ENCODE data around the gene MRC1.

Gene MRC1

DNA sequence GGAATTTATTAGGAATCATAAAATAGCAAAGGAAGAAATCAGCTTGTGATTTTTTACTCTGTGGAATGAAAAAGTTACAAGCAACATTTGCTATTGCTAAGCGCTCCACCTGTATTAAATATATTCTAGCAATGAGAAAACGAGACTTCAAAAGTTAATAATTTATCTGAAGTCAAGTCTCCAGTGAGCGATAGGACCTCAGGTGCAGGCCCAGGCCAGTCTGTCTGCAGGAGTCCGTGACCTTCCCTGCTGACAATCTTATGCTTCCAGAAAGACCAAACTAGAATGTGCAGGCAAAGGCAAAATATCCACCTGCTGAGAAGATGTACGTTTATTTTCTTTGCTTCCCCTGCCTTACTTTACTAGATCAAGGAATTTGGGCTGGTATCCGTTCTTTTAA lies 22.7 kb downstream of the MRC1 start:
- no peak overlapping the region for H3K4me2 ChIP-seq (ENCODE audit: low read depth, low read length, poor library complexity, severe bottlenecking)
- no peaks in the 10 kb centered on the region for H3K79me2 ChIP-seq (ENCODE audit: insufficient read depth, low read length)
- H3K9me3 ChIP-seq (ENCODE audit: insufficient read depth, low read depth, low read length) = no peaks in the 10 kb centered on the region
- no peaks in the 10 kb centered on the region for H4K20me1 ChIP-seq (ENCODE audit: insufficient read depth, low read length, poor library complexity, severe bottlenecking)
- no peak overlapping the region for H3K4me3 ChIP-seq (ENCODE audit: low read length, poor library complexity, severe bottlenecking)
- H3K9ac ChIP-seq (ENCODE audit: low read depth, low read length, poor library complexity, severe bottlenecking) = no peak overlapping the region
- no peaks in the 10 kb centered on the region for H3K4me1 ChIP-seq (ENCODE audit: insufficient read depth, low read length, poor library complexity, severe bottlenecking)
- no peaks in the 10 kb centered on the region for H3K9me2 ChIP-seq (replicated peaks; ENCODE audit: low read depth, low read length)
- no peaks in the 10 kb centered on the region for H3F3A ChIP-seq (ENCODE audit: low read depth)
- no peak for TF ChIP-seq EZH2phosphoT487 (IDR thresholded peaks at IDR 0.05; ENCODE audit: borderline replicate concordance)
- TF ChIP-seq, protein P1, sequence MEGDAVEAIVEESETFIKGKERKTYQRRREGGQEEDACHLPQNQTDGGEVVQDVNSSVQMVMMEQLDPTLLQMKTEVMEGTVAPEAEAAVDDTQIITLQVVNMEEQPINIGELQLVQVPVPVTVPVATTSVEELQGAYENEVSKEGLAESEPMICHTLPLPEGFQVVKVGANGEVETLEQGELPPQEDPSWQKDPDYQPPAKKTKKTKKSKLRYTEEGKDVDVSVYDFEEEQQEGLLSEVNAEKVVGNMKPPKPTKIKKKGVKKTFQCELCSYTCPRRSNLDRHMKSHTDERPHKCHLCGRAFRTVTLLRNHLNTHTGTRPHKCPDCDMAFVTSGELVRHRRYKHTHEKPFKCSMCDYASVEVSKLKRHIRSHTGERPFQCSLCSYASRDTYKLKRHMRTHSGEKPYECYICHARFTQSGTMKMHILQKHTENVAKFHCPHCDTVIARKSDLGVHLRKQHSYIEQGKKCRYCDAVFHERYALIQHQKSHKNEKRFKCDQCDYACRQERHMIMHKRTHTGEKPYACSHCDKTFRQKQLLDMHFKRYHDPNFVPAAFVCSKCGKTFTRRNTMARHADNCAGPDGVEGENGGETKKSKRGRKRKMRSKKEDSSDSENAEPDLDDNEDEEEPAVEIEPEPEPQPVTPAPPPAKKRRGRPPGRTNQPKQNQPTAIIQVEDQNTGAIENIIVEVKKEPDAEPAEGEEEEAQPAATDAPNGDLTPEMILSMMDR (conservative IDR thresholded peaks at IDR 0.05; ENCODE audit: low read length) = no peak
- H3K27me3 ChIP-seq (ENCODE audit: insufficient read depth, low read length, poor library complexity, severe bottlenecking) = no peaks in the 10 kb centered on the region
- no peak overlapping the region for H2AFZ ChIP-seq (ENCODE audit: low read length)
- no peaks in the 10 kb centered on the region for H3K36me3 ChIP-seq (ENCODE audit: insufficient read depth, low read length)

DNA sequence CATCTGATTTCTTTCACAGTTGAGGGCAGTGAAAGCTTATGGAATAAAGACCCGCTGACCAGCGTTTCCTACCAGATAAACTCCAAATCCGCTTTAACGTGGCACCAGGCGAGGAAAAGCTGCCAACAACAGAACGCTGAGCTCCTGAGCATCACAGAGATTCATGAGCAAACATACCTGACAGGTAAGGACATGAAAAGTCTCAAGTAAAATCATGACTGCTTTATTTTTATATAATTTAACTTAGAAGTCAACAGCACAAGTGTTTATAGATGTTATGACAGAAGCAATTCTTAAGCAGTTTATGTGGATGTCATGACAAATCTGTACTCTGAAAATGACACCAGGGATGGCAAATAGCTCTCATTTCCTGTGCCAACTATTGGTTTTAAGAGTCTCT lies 24.5 kb downstream of the MRC1 start:
- no peaks in the 10 kb centered on the region for H3K79me2 ChIP-seq (ENCODE audit: insufficient read depth, low read length)
- no peak overlapping the region for H2AFZ ChIP-seq (ENCODE audit: low read length)
- no peak overlapping the region for H3K9ac ChIP-seq (ENCODE audit: low read depth, low read length, poor library complexity, severe bottlenecking)
- no peaks in the 10 kb centered on the region for H3K9me3 ChIP-seq (ENCODE audit: insufficient read depth, low read depth, low read length)
- H3F3A ChIP-seq (ENCODE audit: low read depth) = no peaks in the 10 kb centered on the region
- no peaks in the 10 kb centered on the region for H4K20me1 ChIP-seq (ENCODE audit: insufficient read depth, low read length, poor library complexity, severe bottlenecking)
- H3K4me3 ChIP-seq (ENCODE audit: low read length, poor library complexity, severe bottlenecking) = no peak overlapping the region
- H3K4me1 ChIP-seq (ENCODE audit: insufficient read depth, low read length, poor library complexity, severe bottlenecking) = no peaks in the 10 kb centered on the region
- no peaks in the 10 kb centered on the region for H3K9me2 ChIP-seq (replicated peaks; ENCODE audit: low read depth, low read length)
- no peak overlapping the region for H3K4me2 ChIP-seq (ENCODE audit: low read depth, low read length, poor library complexity, severe bottlenecking)
- no peaks in the 10 kb centered on the region for H3K27me3 ChIP-seq (ENCODE audit: insufficient read depth, low read length, poor library complexity, severe bottlenecking)
- no peak for TF ChIP-seq EZH2phosphoT487 (IDR thresholded peaks at IDR 0.05; ENCODE audit: borderline replicate concordance)
- TF ChIP-seq, protein P1 (conservative IDR thresholded peaks at IDR 0.05; ENCODE audit: low read length) = no peak
- no peaks in the 10 kb centered on the region for H3K36me3 ChIP-seq (ENCODE audit: insufficient read depth, low read length)

DNA sequence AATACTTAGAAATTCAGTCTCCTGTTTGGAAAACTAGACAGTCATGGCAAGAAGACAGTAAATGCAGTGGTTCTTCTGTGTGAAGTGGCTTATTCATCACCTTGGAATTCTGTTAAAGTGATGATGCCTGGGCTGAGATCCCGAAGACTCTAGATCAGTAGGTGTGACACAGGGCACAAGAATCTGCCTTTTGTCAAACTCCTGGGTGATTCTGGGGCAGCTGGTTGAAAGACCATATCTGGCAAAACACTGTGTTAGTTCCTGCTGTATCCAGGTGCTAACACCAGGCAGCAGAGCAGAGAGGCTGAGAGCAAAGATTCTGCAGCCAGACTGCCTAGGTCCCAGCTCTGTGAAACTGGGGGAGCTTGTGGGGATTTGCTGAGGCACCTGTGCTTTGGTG lies 26.5 kb downstream of the MRC1 start:
- no peak overlapping the region for H3K9ac ChIP-seq (ENCODE audit: low read depth, low read length, poor library complexity, severe bottlenecking)
- no peaks in the 10 kb centered on the region for H3K36me3 ChIP-seq (ENCODE audit: insufficient read depth, low read length)
- TF ChIP-seq, protein P1 (conservative IDR thresholded peaks at IDR 0.05; ENCODE audit: low read length) = no peak
- TF ChIP-seq EZH2phosphoT487 (IDR thresholded peaks at IDR 0.05; ENCODE audit: borderline replicate concordance) = no peak

More for the DNA sequence above, 26.5 kb downstream of the MRC1 start:
- no peaks in the 10 kb centered on the region for H3K79me2 ChIP-seq (ENCODE audit: insufficient read depth, low read length)
- no peaks in the 10 kb centered on the region for H3K27me3 ChIP-seq (ENCODE audit: insufficient read depth, low read length, poor library complexity, severe bottlenecking)
- no peaks in the 10 kb centered on the region for H4K20me1 ChIP-seq (ENCODE audit: insufficient read depth, low read length, poor library complexity, severe bottlenecking)
- no peaks in the 10 kb centered on the region for H3F3A ChIP-seq (ENCODE audit: low read depth)
- no peak overlapping the region for H2AFZ ChIP-seq (ENCODE audit: low read length)
- H3K4me1 ChIP-seq (ENCODE audit: insufficient read depth, low read length, poor library complexity, severe bottlenecking) = no peaks in the 10 kb centered on the region
- H3K4me3 ChIP-seq (ENCODE audit: low read length, poor library complexity, severe bottlenecking) = no peak overlapping the region
- H3K9me3 ChIP-seq (ENCODE audit: insufficient read depth, low read depth, low read length) = no peaks in the 10 kb centered on the region
- no peaks in the 10 kb centered on the region for H3K9me2 ChIP-seq (replicated peaks; ENCODE audit: low read depth, low read length)
- H3K4me2 ChIP-seq (ENCODE audit: low read depth, low read length, poor library complexity, severe bottlenecking) = no peak overlapping the region

Data from Loucy (cell line).